Stimulated activated CD8-positive, alpha-beta memory T cell treated with anti-CD3 and anti-CD28 coated beads, Interleukin-7, amount 100 ng/mL, for 1 hour (primary cell): Measurements from ENCODE around the gene NRARP.
A peak's percentile ranks its signal among the peaks of the same experiment; 100 is the strongest.
"Not testable (repeated sequence)": the region's sequence is repeated elsewhere in the genome, so short reads cannot be mapped to it uniquely, and the experiment has no call there.

ENCODE experiments used
- DNase-seq, 2 donors: peaks; one replicate each; pipeline ENCODE4 v3.0.0-alpha.2; 2020; ENCODE audit warnings: low read depth in 2 of 2

The NRARP gene

GRCh38 chr9:137262909-137263285, 39.2 kb downstream of the NRARP start:
- DNase-seq, result no peak

- not testable (repeated sequence) for DNase-seq
Observed at GRCh38 chr9:137262173-137262908, 39.7 kb downstream of the NRARP start.

GRCh38 chr9:137256856-137257255, 45.2 kb downstream of the NRARP start:
- DNase-seq, result no peak

- DNase-seq, result no peak
Observed at GRCh38 chr9:137256362-137256761, 45.7 kb downstream of the NRARP start.

- DNase-seq, result no peak
Observed at GRCh38 chr9:137255448-137256114, 46.5 kb downstream of the NRARP start.

GRCh38 chr9:137254624-137255447, 47.2 kb downstream of the NRARP start, which contains the start of gene NELFB:
Gene NELFB (plus strand): TSS chr9:137255327.
- DNase-seq, result peak; percentile 92 to 95

- DNase-seq, result no peak
Observed at GRCh38 chr9:137253717-137254623, 48.1 kb downstream of the NRARP start.

GRCh38 chr9:137252555-137253506, 49.2 kb downstream of the NRARP start:
- no peak for DNase-seq

- no peak for DNase-seq
Observed at GRCh38 chr9:137251490-137252268, 50.4 kb downstream of the NRARP start.

- no peak for DNase-seq
Observed at GRCh38 chr9:137251194-137251461, 50.9 kb downstream of the NRARP start, which contains the start of gene STPG3. Gene STPG3 (plus strand): TSS chr9:137251286. CDS start chr9:137251287, 1 bp downstream.

- no peak for DNase-seq
Observed at GRCh38 chr9:137250329-137251193, 51.5 kb downstream of the NRARP start.
